K562 (cell line): Measurements from ENCODE around the gene HSPB7. TPM values are rescaled to one million over a fixed set of nuclear protein-coding genes. Genes with fewer than 3 reads are reported as not detected.
A peak's percentile ranks its signal among the peaks of the same experiment; 100 is the strongest.

ENCODE experiments used
- AFF4 ChIP-seq: sonication (generic); formaldehyde crosslinking; IDR thresholded peaks from 2 replicates; pipeline ENCODE4 v1.8.0; 2023; ENCODE audit warnings: mild to moderate bottlenecking, missing genetic modification reagents
- CREB1 ChIP-seq, 2 experiments: sonication (generic) in 1 of 2; formaldehyde crosslinking in 1 of 2; IDR thresholded peaks; 2 replicates each; pipeline versions ENCODE4 v1.6.1 to v1.8.0; 2012 to 2022; ENCODE audit warnings: inconsistent platforms in 1 of 2, mild to moderate bottlenecking in 1 of 2, missing genetic modification reagents in 1 of 2, moderate library complexity in 1 of 2
- CREM ChIP-seq: IDR thresholded peaks from 2 replicates; pipeline ENCODE4 v1.6.1; 2014; ENCODE audit warnings: antibody characterized with exemption, low read depth
- HMG20B ChIP-seq: fragments of 250-450 bp; sonication (Bioruptor Pico); IDR thresholded peaks from 2 replicates; pipeline ENCODE4 v1.5.0; 2021; ENCODE audit warnings: mild to moderate bottlenecking
- MAX ChIP-seq: sonication (generic); formaldehyde crosslinking; IDR thresholded peaks from 2 replicates; pipeline ENCODE4 v1.9.0; 2022; ENCODE audit warnings: mild to moderate bottlenecking, missing genetic modification reagents
- MLLT1 ChIP-seq, 2 experiments: fragments of 450-650 bp; IDR thresholded peaks; 2 replicates each; pipeline ENCODE4 v1.6.1; 2016
- MTA1 ChIP-seq: fragments of 450-650 bp; IDR thresholded peaks from 2 replicates; pipeline ENCODE4 v1.6.1; 2017; ENCODE audit warnings: borderline replicate concordance
- NFATC3 ChIP-seq: fragments of 450-650 bp; IDR thresholded peaks from 2 replicates; pipeline ENCODE4 v1.6.1; 2017; ENCODE audit warnings: mild to moderate bottlenecking
- NFIX ChIP-seq: fragments of 250-450 bp; sonication (Bioruptor Pico); IDR thresholded peaks from 2 replicates; pipeline ENCODE4 v1.4.0; 2020; ENCODE audit warnings: low read depth, mild to moderate bottlenecking, moderate library complexity
- NR2C2 ChIP-seq, 2 experiments: fragments of 200-800 bp in 1 of 2; sonication (Bioruptor generic) in 1 of 2; sonication (generic) in 1 of 2; formaldehyde crosslinking in 1 of 2; IDR thresholded peaks; 2 replicates each; pipeline versions ENCODE4 v1.6.1 to v1.8.0; 2016 to 2022; ENCODE audit warnings: mild to moderate bottlenecking in 1 of 2, missing compliant biosample characterization in 1 of 2, missing genetic modification characterization in 1 of 2, missing genetic modification reagents in 1 of 2
- POLR2B ChIP-seq: fragments of 450-650 bp; IDR thresholded peaks from 2 replicates; pipeline ENCODE4 v1.6.1; 2018; ENCODE audit warnings: low read depth; ENCODE audit not compliant: partially characterized antibody
- POLR2G ChIP-seq: fragments of 200-400 bp; formaldehyde crosslinking; IDR thresholded peaks from 2 replicates; pipeline ENCODE4 v1.6.1; 2017; ENCODE audit warnings: low read depth, mild to moderate bottlenecking, antibody characterized with exemption, low read length, moderate library complexity
- SMARCA5 ChIP-seq: fragments of 450-650 bp; IDR thresholded peaks from 2 replicates; pipeline ENCODE4 v1.6.1; 2016
- SMARCE1 ChIP-seq: fragments of 450-650 bp; IDR thresholded peaks from 2 replicates; pipeline ENCODE4 v1.7.1; 2016; ENCODE audit warnings: mild to moderate bottlenecking
- TEAD4 ChIP-seq, 2 experiments: sonication (generic) in 1 of 2; formaldehyde crosslinking in 1 of 2; IDR thresholded peaks; 2 replicates each; pipeline versions ENCODE4 v1.6.1 to v1.8.0; 2012 to 2022; ENCODE audit warnings: borderline replicate concordance in 1 of 2, inconsistent platforms in 1 of 2, low read length in 1 of 2, mild to moderate bottlenecking in 1 of 2, missing genetic modification reagents in 1 of 2
- TSC22D4 ChIP-seq: fragments of 450-650 bp; IDR thresholded peaks from 2 replicates; pipeline ENCODE4 v1.6.1; 2016; ENCODE audit warnings: missing genetic modification characterization, missing biosample characterization, control low read depth
- YY1 ChIP-seq, 3 experiments: IDR thresholded peaks; 2 replicates each; pipeline ENCODE4 v1.6.1; 2011; ENCODE audit warnings: low read length in 2 of 3, mild to moderate bottlenecking in 2 of 3, moderate library complexity in 2 of 3, borderline replicate concordance in 1 of 3, control low read depth in 1 of 3, low read depth in 1 of 3; ENCODE audit not compliant: insufficient read depth in 3 of 3, insufficient replicate concordance in 2 of 3, control insufficient read depth in 1 of 3, insufficient read length in 1 of 3; ENCODE audit errors: extremely low read depth in 1 of 3
- ZBTB9 ChIP-seq: fragments of 450-650 bp; formaldehyde crosslinking; IDR thresholded peaks from 2 replicates; pipeline ENCODE4 v1.4.0; 2020; ENCODE audit warnings: mild to moderate bottlenecking, moderate library complexity
- ZNF551 ChIP-seq: fragments of 250-450 bp; sonication (Bioruptor Pico); IDR thresholded peaks from 2 replicates; pipeline ENCODE4 v1.5.0; 2021; ENCODE audit warnings: mild to moderate bottlenecking, moderate library complexity
- polyA plus RNA-seq, 8 experiments: library from polyadenylated mRNA; depleted of rRNA in 4 of 8; stranded (reverse) in 5 of 8; unstranded in 3 of 8; fragments of >200 nt; fragmentation: Nextera tagmentation in 2 of 8; fragmentation: Illumina TruSeq in 1 of 8; extraction: Ambion mirVana in 2 of 8; extraction: Trizol in 1 of 8; gene quantifications; 2 replicates each; pipeline versions ENCODE4 v1.2.1 to v1.2.3, GENCODE V29; 2011 to 2014; ENCODE audit warnings: inconsistent platforms in 1 of 8, missing spikeins in 1 of 8
- total RNA-seq, 7 experiments: library from RNA; depleted of rRNA in 6 of 7; stranded (reverse); fragments of >200 nt in 6 of 7; fragmentation: Illumina TruSeq in 2 of 7; extraction: Trizol in 2 of 7; gene quantifications; 2 replicates each; pipeline versions ENCODE4 v1.2.1 to v1.2.3, GENCODE V29; 2011 to 2021; ENCODE audit warnings: low replicate concordance in 1 of 7

The HSPB7 gene
- total and polyA plus RNA-seq, 9 of the 15 experiments (the other 6 are each of a cell fraction or from before 2014, with no cell fraction given), result 0.05 to 0.19 (median 0.07) TPM; not detected in 6

GRCh38 chr1:16013220-16013907 is 4.5 kb downstream of the HSPB7 start (continued):
- TF ChIP-seq ZBTB9 (CRISPR knock-in tag), result peak; percentile 27; the same call in 1 of the 2 replicates
- peak; percentile 98 for TF ChIP-seq NFATC3
- TF ChIP-seq ZNF551 (CRISPR knock-in tag), result no peak
- peak; percentile 40; the same call in 1 of the 2 replicates for TF ChIP-seq TEAD4 (IDR thresholded peaks at IDR 0.05; ENCODE audit: low read length)
- TF ChIP-seq TEAD4 (CRISPR knock-in tag; IDR thresholded peaks at IDR 0.05; ENCODE audit: borderline replicate concordance), result no peak
- TF ChIP-seq MLLT1 (IDR thresholded peaks at IDR 0.05), result peak in 1 of 2 experiments; percentile 78; a peak in 2 of 4 replicates
- TF ChIP-seq POLR2B, result peak; percentile 34
- TF ChIP-seq TSC22D4, result no peak
- peak; percentile 55; the same call in 1 of the 2 replicates for TF ChIP-seq CREM
- no peak for TF ChIP-seq NR2C2 (CRISPR knock-in tag; IDR thresholded peaks at IDR 0.05)
- TF ChIP-seq NR2C2 (tag; IDR thresholded peaks at IDR 0.05), result peak; percentile 61; the same call in 1 of the 2 replicates
- peak in 1 of 3 experiments; percentile 9 for TF ChIP-seq YY1 (IDR thresholded peaks at IDR 0.05; ENCODE audit: borderline replicate concordance in 1 of 3, control insufficient read depth in 1 of 3, extremely low read depth in 1 of 3, insufficient read depth in 3 of 3, insufficient read length in 1 of 3, insufficient replicate concordance in 2 of 3, low read depth in 1 of 3, low read length in 2 of 3)
- TF ChIP-seq SMARCA5, result peak; percentile 98
- TF ChIP-seq SMARCE1, result peak; percentile 91
- 0 out of 2 replicates have a peak, but pooled peaks have one; percentile 65 for TF ChIP-seq AFF4 (CRISPR knock-in tag)
- TF ChIP-seq POLR2G, result peak; percentile 77
- peak; percentile 34; the same call in 1 of the 2 replicates for TF ChIP-seq MTA1
- no peak for TF ChIP-seq HMG20B
- no peak for TF ChIP-seq NFIX (CRISPR knock-in tag)
- TF ChIP-seq CREB1 (IDR thresholded peaks at IDR 0.05), result no peak
- 0 out of 2 replicates have a peak, but pooled peaks have one; percentile 42 for TF ChIP-seq CREB1 (CRISPR knock-in tag; IDR thresholded peaks at IDR 0.05)
- no peak; the same call in 1 of the 2 replicates for TF ChIP-seq MAX (CRISPR knock-in tag)
